Cardiac fibroblast (primary cell): Measurements from ENCODE around the gene BCL2L13.

ENCODE experiments used
- DNase-seq, 2 donors: peaks; one replicate each; pipeline versions ENCODE4 v3.0.0 to v3.0.0-alpha.2; 2010; ENCODE audit warnings: low read depth in 2 of 2
- H3K4me3 ChIP-seq, 2 donors: replicated peaks in 1 of 2; 1 replicate in 1 of 2; 2 replicates in 1 of 2; pipeline ENCODE4 v1.5.1; 2011; ENCODE audit warnings: low read depth in 2 of 2, low read length in 2 of 2, mild to moderate bottlenecking in 2 of 2, moderate library complexity in 1 of 2
- TF ChIP-seq, protein P1 (sequence below): IDR thresholded peaks from one replicate; pipeline ENCODE4 v1.5.1; 2011; ENCODE audit warnings: low read depth, mild to moderate bottlenecking, low read length, inconsistent platforms

Gene BCL2L13, protein sequence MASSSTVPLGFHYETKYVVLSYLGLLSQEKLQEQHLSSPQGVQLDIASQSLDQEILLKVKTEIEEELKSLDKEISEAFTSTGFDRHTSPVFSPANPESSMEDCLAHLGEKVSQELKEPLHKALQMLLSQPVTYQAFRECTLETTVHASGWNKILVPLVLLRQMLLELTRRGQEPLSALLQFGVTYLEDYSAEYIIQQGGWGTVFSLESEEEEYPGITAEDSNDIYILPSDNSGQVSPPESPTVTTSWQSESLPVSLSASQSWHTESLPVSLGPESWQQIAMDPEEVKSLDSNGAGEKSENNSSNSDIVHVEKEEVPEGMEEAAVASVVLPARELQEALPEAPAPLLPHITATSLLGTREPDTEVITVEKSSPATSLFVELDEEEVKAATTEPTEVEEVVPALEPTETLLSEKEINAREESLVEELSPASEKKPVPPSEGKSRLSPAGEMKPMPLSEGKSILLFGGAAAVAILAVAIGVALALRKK

DNA sequence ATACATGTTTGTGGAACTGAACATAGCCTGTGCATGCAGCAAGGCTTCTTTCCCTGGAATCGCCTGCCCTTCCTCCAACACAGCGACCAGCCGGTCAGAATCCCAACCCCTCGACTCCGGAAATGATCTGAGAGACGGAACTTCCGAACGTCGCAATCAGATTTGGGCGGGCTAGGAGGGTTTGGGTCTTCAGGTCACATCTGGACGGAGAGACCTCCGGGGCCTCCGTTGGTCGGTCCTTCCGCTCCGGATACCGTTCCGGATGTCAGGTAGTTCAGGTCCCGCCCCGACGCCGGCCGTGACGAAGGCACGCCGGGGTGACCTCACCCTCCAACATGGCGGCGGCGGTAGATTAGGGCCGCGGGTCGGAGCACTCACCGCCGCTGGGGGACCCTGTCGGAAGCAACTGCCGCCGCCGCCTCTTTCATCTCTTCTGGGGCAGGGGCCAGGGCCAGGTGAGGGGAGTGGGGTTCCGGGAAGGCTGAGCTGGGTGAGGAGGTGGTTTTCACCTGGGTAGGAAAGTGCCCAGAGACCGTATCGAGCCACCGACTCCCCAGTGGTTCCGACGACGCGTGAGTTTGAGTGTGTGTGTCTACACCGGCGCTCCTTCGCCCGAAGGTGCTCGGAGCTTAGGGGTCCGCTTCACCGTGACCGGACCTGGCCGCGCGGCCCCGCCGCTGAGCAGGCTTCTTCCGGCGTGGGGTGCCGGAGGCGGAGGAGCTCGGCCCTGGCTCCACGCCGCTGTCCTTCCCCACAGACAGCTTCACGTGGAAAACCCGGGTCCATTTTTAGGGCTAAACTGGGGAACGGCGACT lies at the start of gene BCL2L13:
Gene BCL2L13, plus strand, starts transcription at position 326 of the 815 bp plus-strand sequence. CDS start 16,955 bp downstream, outside the sequence.
- peak; percentile 88 to 94 for DNase-seq
- peak within 1 kb of the TSS; percentile 86 to 91 for H3K4me3 ChIP-seq
- TF ChIP-seq, protein P1, sequence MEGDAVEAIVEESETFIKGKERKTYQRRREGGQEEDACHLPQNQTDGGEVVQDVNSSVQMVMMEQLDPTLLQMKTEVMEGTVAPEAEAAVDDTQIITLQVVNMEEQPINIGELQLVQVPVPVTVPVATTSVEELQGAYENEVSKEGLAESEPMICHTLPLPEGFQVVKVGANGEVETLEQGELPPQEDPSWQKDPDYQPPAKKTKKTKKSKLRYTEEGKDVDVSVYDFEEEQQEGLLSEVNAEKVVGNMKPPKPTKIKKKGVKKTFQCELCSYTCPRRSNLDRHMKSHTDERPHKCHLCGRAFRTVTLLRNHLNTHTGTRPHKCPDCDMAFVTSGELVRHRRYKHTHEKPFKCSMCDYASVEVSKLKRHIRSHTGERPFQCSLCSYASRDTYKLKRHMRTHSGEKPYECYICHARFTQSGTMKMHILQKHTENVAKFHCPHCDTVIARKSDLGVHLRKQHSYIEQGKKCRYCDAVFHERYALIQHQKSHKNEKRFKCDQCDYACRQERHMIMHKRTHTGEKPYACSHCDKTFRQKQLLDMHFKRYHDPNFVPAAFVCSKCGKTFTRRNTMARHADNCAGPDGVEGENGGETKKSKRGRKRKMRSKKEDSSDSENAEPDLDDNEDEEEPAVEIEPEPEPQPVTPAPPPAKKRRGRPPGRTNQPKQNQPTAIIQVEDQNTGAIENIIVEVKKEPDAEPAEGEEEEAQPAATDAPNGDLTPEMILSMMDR: no peak

DNA sequence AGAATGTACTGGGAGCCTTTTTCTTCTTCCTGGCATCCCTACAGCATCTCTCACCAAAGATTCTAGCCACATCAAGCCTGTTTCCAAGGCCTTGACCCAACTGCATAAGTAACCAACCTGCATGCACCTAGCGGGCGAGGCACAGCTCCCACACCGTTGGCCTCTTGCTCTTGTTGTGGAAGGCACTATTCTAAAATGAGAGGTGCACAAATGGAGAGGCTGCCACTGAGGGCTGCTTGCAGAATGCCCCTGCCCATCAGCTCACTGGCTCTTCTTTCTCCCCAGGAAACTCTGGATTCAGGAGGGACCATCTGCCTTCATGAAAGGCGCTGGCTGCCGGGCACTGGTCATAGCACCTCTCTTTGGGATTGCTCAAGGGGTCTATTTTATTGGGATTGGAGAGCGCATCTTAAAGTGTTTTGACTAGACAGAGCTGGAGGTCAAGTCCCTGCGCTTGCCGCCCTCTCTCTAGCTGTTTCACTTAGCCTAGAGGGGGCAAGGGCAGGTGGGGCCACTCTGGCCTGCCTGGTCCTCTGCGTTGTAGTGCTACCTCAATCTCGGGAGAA lies 48.7 kb upstream of the BCL2L13 start:
- H3K4me3 ChIP-seq: no peak overlapping the region
- DNase-seq: no peak
- TF ChIP-seq, protein P1: no peak

DNA sequence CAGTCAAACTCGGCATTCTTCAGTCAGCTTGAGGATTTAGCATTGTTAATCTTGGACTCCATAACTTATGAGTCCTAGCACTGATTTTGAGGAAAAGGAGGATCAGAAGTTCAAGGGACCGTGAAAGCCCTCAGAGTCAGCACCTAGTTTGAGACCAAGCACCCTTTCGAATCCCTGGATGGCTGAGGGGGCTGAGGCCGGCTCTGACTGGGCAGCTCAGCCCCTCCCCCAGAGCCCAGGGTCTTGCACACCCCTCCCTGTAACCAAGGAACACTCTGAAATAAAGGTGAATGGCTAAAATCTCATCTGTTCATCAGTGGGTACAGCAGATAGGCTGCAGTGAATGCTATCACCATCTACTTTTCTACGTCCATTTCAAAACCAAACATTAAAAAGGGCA lies 48.0 kb upstream of the BCL2L13 start:
- no peak for DNase-seq
- H3K4me3 ChIP-seq: no peak overlapping the region
- TF ChIP-seq, protein P1: no peak

DNA sequence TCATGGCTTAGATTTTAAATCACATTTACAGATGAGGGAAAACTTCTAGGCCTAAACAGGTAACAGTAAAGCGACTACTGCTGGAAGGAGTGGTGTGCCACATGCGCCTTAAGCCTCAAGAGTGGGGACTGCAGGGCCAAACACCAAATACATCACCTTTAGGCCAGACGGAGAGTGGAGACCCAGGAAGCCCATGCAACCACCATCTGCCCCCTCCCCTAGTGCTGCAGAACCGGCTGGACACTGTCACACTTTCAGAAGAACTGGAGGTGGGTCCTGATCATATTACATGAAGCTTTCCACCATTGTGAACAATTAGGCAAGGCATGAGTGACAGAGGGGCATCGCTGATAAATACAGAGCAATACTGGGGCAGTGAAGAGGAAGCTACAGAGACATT lies 46.4 kb upstream of the BCL2L13 start:
- TF ChIP-seq, protein P1: no peak
- H3K4me3 ChIP-seq: no peak overlapping the region
- no peak for DNase-seq

DNA sequence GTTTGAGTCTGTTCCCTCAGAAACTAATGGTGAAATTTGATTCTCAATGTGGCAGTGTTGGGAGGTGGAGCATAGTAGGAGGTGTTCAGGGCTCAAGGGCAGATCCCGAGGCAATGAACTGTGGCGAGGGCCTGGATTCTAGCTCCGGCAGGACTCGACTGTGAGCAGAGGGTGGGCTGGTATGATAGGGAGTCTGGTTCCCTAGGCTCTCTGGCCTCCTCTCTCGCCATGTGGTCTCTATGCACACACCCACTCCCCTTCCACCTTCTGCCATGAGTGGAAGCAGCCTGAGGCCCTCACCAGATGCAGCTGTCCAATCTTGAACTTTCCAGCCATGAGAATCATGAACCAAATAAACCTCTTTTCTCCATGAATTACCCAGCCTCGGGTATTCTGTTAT lies 42.3 kb upstream of the BCL2L13 start:
- no peak overlapping the region for H3K4me3 ChIP-seq
- no peak for DNase-seq
- TF ChIP-seq, protein P1: no peak

DNA sequence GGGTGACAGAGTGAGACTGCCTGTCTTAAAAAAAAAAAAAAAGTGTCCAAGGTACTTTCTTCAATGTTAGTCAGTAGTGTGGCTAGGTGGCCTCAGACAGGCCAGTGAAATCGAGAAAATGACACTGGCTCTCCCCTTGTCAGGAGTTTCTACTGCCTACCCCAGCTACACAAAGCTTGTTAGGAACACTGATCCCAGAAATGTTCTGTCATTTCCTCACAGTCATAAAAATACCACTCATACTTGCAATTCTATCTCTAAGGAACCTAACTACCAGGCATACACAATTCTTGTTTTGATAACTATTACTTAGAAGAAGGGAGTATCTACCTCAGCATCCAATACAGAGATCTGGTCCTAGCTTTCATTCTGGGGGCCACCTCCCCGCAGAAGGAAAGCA lies 41.3 kb upstream of the BCL2L13 start:
- no peak for DNase-seq
- TF ChIP-seq, protein P1: no peak
- no peak overlapping the region for H3K4me3 ChIP-seq
